ENCODE measurements around the gene SUPT7L.
A peak's percentile ranks its signal among the peaks of the same experiment; 100 is the strongest.
"Not testable (repeated sequence)": the region's sequence is repeated elsewhere in the genome, so short reads cannot be mapped to it uniquely, and the experiment has no call there.

Gene SUPT7L

GRCh38 chr2:27652341-27652740 is 11.1 kb downstream of the SUPT7L start:
- H3K9ac ChIP-seq (ENCODE audit: low read length): no peak overlapping the region
- H3K36me3 ChIP-seq (ENCODE audit: control insufficient read depth, insufficient read depth, low read length): peaks cover 54% of the 10 kb centered on the region
- no peaks in the 10 kb centered on the region for H3K27me3 ChIP-seq (ENCODE audit: control insufficient read depth, insufficient read depth, low read length)
- H3K27ac ChIP-seq (ENCODE audit: low read depth, low read length): no peak overlapping the region
- H3K4me3 ChIP-seq (ENCODE audit: low read length): no peak overlapping the region
- H3K4me1 ChIP-seq (ENCODE audit: control insufficient read depth, insufficient read depth, low read length): no peaks in the 10 kb centered on the region

GRCh38 chr2:27651056-27651455 is 12.4 kb downstream of the SUPT7L start:
- H3K9ac ChIP-seq (ENCODE audit: low read length): no peak overlapping the region
- H3K27ac ChIP-seq (ENCODE audit: low read depth, low read length): no peak overlapping the region
- no peaks in the 10 kb centered on the region for H3K4me1 ChIP-seq (ENCODE audit: control insufficient read depth, insufficient read depth, low read length)
- H3K36me3 ChIP-seq (ENCODE audit: control insufficient read depth, insufficient read depth, low read length): peaks cover 55% of the 10 kb centered on the region
- no peak overlapping the region for H3K4me3 ChIP-seq (ENCODE audit: low read length)
- no peaks in the 10 kb centered on the region for H3K27me3 ChIP-seq (ENCODE audit: control insufficient read depth, insufficient read depth, low read length)

GRCh38 chr2:27647737-27648136 is 15.7 kb downstream of the SUPT7L start:
- peaks cover 39% of the 10 kb centered on the region for H3K36me3 ChIP-seq (ENCODE audit: control insufficient read depth, insufficient read depth, low read length)

GRCh38 chr2:27647289-27647688 is 16.1 kb downstream of the SUPT7L start:
- no peaks in the 10 kb centered on the region for H3K27me3 ChIP-seq (ENCODE audit: control insufficient read depth, insufficient read depth, low read length)
- no peak overlapping the region for H3K27ac ChIP-seq (ENCODE audit: low read depth, low read length)
- no peak overlapping the region for H3K4me3 ChIP-seq (ENCODE audit: low read length)
- H3K9ac ChIP-seq (ENCODE audit: low read length): no peak overlapping the region
- H3K4me1 ChIP-seq (ENCODE audit: control insufficient read depth, insufficient read depth, low read length): no peaks in the 10 kb centered on the region
- H3K36me3 ChIP-seq (ENCODE audit: control insufficient read depth, insufficient read depth, low read length): peaks cover 34% of the 10 kb centered on the region

More at GRCh38 chr2:27647737-27648136, 15.7 kb downstream of the SUPT7L start:
- H3K9ac ChIP-seq (ENCODE audit: low read length): no peak overlapping the region
- H3K27ac ChIP-seq (ENCODE audit: low read depth, low read length): no peak overlapping the region
- no peaks in the 10 kb centered on the region for H3K27me3 ChIP-seq (ENCODE audit: control insufficient read depth, insufficient read depth, low read length)
- no peak overlapping the region for H3K4me3 ChIP-seq (ENCODE audit: low read length)
- H3K4me1 ChIP-seq (ENCODE audit: control insufficient read depth, insufficient read depth, low read length): no peaks in the 10 kb centered on the region

GRCh38 chr2:27645197-27645596 is 18.2 kb downstream of the SUPT7L start:
- Histone ChIP-seq H3K4me1 (ENCODE audit: control insufficient read depth, insufficient read depth, low read length) (no peaks in the 10 kb centered on the region), H3K9ac (ENCODE audit: low read length) (no peak overlapping the region), H3K27me3 (ENCODE audit: control insufficient read depth, insufficient read depth, low read length) (no peaks in the 10 kb centered on the region), H3K27ac (ENCODE audit: low read depth, low read length) (no peak overlapping the region), H3K36me3 (ENCODE audit: control insufficient read depth, insufficient read depth, low read length) (peaks cover 29% of the 10 kb centered on the region), H3K4me3 (ENCODE audit: low read length) (no peak overlapping the region)

GRCh38 chr2:27640722-27641245 is 22.6 kb downstream of the SUPT7L start:
- peaks cover 16% of the 10 kb centered on the region for H3K36me3 ChIP-seq (ENCODE audit: control insufficient read depth, insufficient read depth, low read length)
- H3K4me1 ChIP-seq (ENCODE audit: control insufficient read depth, insufficient read depth, low read length): no peaks in the 10 kb centered on the region

GRCh38 chr2:27638709-27639108 is 24.7 kb downstream of the SUPT7L start:
- no peaks in the 10 kb centered on the region for H3K4me1 ChIP-seq (ENCODE audit: control insufficient read depth, insufficient read depth, low read length)
- H3K27me3 ChIP-seq (ENCODE audit: control insufficient read depth, insufficient read depth, low read length): no peaks in the 10 kb centered on the region
- H3K27ac ChIP-seq (ENCODE audit: low read depth, low read length): no peak overlapping the region
- H3K9ac ChIP-seq (ENCODE audit: low read length): no peak overlapping the region
- no peak overlapping the region for H3K4me3 ChIP-seq (ENCODE audit: low read length)
- H3K36me3 ChIP-seq (ENCODE audit: control insufficient read depth, insufficient read depth, low read length): peaks cover 20% of the 10 kb centered on the region

More at GRCh38 chr2:27640722-27641245, 22.6 kb downstream of the SUPT7L start:
- no peak overlapping the region for H3K9ac ChIP-seq (ENCODE audit: low read length)
- no peak overlapping the region for H3K4me3 ChIP-seq (ENCODE audit: low read length)
- no peak overlapping the region for H3K27ac ChIP-seq (ENCODE audit: low read depth, low read length)
- H3K27me3 ChIP-seq (ENCODE audit: control insufficient read depth, insufficient read depth, low read length): no peaks in the 10 kb centered on the region

- H3K4me3 ChIP-seq (ENCODE audit: low read length): no peak overlapping the region
- H3K36me3 ChIP-seq (ENCODE audit: control insufficient read depth, insufficient read depth, low read length): peaks cover 20% of the 10 kb centered on the region
- H3K27me3 ChIP-seq (ENCODE audit: control insufficient read depth, insufficient read depth, low read length): no peaks in the 10 kb centered on the region
- no peak overlapping the region for H3K27ac ChIP-seq (ENCODE audit: low read depth, low read length)
- no peaks in the 10 kb centered on the region for H3K4me1 ChIP-seq (ENCODE audit: control insufficient read depth, insufficient read depth, low read length)
- H3K9ac ChIP-seq (ENCODE audit: low read length): no peak overlapping the region
These were observed 25.3 kb downstream of the SUPT7L start for GRCh38 chr2:27638037-27638637.

GRCh38 chr2:27636766-27637165 is 26.6 kb downstream of the SUPT7L start:
- Histone ChIP-seq H3K4me3 (ENCODE audit: low read length) (no peak overlapping the region), H3K27me3 (ENCODE audit: control insufficient read depth, insufficient read depth, low read length) (no peaks in the 10 kb centered on the region), H3K9ac (ENCODE audit: low read length) (no peak overlapping the region), H3K36me3 (ENCODE audit: control insufficient read depth, insufficient read depth, low read length) (peaks cover 17% of the 10 kb centered on the region), H3K27ac (ENCODE audit: low read depth, low read length) (no peak overlapping the region), H3K4me1 (ENCODE audit: control insufficient read depth, insufficient read depth, low read length) (no peaks in the 10 kb centered on the region)

- no peak overlapping the region for H3K27ac ChIP-seq (ENCODE audit: low read depth, low read length)
- peaks cover 18% of the 10 kb centered on the region for H3K36me3 ChIP-seq (ENCODE audit: control insufficient read depth, insufficient read depth, low read length)
- H3K27me3 ChIP-seq (ENCODE audit: control insufficient read depth, insufficient read depth, low read length): no peaks in the 10 kb centered on the region
- H3K4me1 ChIP-seq (ENCODE audit: control insufficient read depth, insufficient read depth, low read length): no peaks in the 10 kb centered on the region
- H3K9ac ChIP-seq (ENCODE audit: low read length): no peak overlapping the region
- no peak overlapping the region for H3K4me3 ChIP-seq (ENCODE audit: low read length)
These were observed 29.1 kb downstream of the SUPT7L start for GRCh38 chr2:27634291-27634690.

GRCh38 chr2:27630257-27630656 is 33.2 kb downstream of the SUPT7L start:
- not testable (repeated sequence) for H3K9ac ChIP-seq (ENCODE audit: low read length); H3K4me3 ChIP-seq (ENCODE audit: low read length); H3K27ac ChIP-seq (ENCODE audit: low read depth, low read length); H3K4me1 ChIP-seq (ENCODE audit: control insufficient read depth, insufficient read depth, low read length); H3K27me3 ChIP-seq (ENCODE audit: control insufficient read depth, insufficient read depth, low read length); H3K36me3 ChIP-seq (ENCODE audit: control insufficient read depth, insufficient read depth, low read length)

- Histone ChIP-seq H3K36me3 (ENCODE audit: control insufficient read depth, insufficient read depth, low read length) (peaks cover 7% of the 10 kb centered on the region), H3K27me3 (ENCODE audit: control insufficient read depth, insufficient read depth, low read length) (no peaks in the 10 kb centered on the region), H3K27ac (ENCODE audit: low read depth, low read length) (peak within 1 kb of the TSS; percentile 59), H3K9ac (ENCODE audit: low read length) (peak within 1 kb of the TSS; percentile 85), H3K4me1 (ENCODE audit: control insufficient read depth, insufficient read depth, low read length) (peaks cover 5% of the 10 kb centered on the region), H3K4me3 (ENCODE audit: low read length) (peak within 1 kb of the TSS; percentile 97)
These were observed 34.4 kb downstream of the SUPT7L start, which contains the start of the genes CCDC121 and GPN1 for GRCh38 chr2:27628767-27629709. Gene CCDC121, minus strand, starts transcription at chr2:27629012. Its CDS starts 1,213 bp downstream, at chr2:27627799. Gene GPN1, plus strand, starts transcription at chr2:27629050. Its CDS starts 9 bp downstream, at chr2:27629059.

Data from rectal smooth muscle tissue (tissue), 1 donor.